Right renal pelvis (tissue), 4 donors: ENCODE results near the gene RITA1. TPM values are rescaled to one million over a fixed set of nuclear protein-coding genes. Genes with fewer than 3 reads are reported as not detected.
A peak's percentile ranks its signal among the peaks of the same experiment; 100 is the strongest.

Experiments used
- DNase-seq, 4 donors: peaks; one replicate each; pipeline ENCODE4 v3.0.0-alpha.2; 2013; ENCODE audit warnings: low read depth in 4 of 4, low spot score in 3 of 4, missing footprints in 1 of 4
- polyA plus RNA-seq, 4 donors: library from polyadenylated mRNA; unstranded; fragments of 120-200 nt; gene quantifications; one replicate each; pipeline ENCODE4 v1.2.1, GENCODE V29; 2013; ENCODE audit not compliant: insufficient read length in 4 of 4

The RITA1 gene
- polyA plus RNA-seq, 4 donors = 16.5 to 22.1 (median 17.3) TPM

GRCh38 chr12:113173081-113173698, 12.3 kb upstream of the RITA1 start:
- DNase-seq = no peak

GRCh38 chr12:113174461-113175384, 10.8 kb upstream of the RITA1 start:
- no peak for DNase-seq

GRCh38 chr12:113179023-113179422, 6.5 kb upstream of the RITA1 start:
- no peak for DNase-seq

- no peak for DNase-seq
Observed at GRCh38 chr12:113180333-113180732, 5.2 kb upstream of the RITA1 start.

- DNase-seq = no peak
Observed at GRCh38 chr12:113181975-113182374, 3.5 kb upstream of the RITA1 start.

- no peak for DNase-seq
Observed at GRCh38 chr12:113183030-113183589, 2.4 kb upstream of the RITA1 start.

GRCh38 chr12:113184098-113184899, 1.2 kb upstream of the RITA1 start:
- peak in 1 of 4 donors; percentile 53 for DNase-seq

- DNase-seq = peak; percentile 74 to 85 (median 78)
Observed at GRCh38 chr12:113184900-113185179, 681 bp upstream of the RITA1 start.

GRCh38 chr12:113186033-113186365, 478 bp downstream of the RITA1 start:
- no peak for DNase-seq

GRCh38 chr12:113186666-113187325, 1.3 kb downstream of the RITA1 start:
- DNase-seq = no peak

- no peak for DNase-seq
Observed at GRCh38 chr12:113189361-113189760, 3.8 kb downstream of the RITA1 start.

GRCh38 chr12:113190761-113191160, 5.2 kb downstream of the RITA1 start:
- DNase-seq = no peak

GRCh38 chr12:113191227-113191626, 5.7 kb downstream of the RITA1 start:
- DNase-seq = no peak

- DNase-seq = no peak
Observed at GRCh38 chr12:113194971-113195391, 9.5 kb downstream of the RITA1 start.

- no peak for DNase-seq
Observed at GRCh38 chr12:113195598-113195997, 10.1 kb downstream of the RITA1 start.

- DNase-seq = no peak
Observed at GRCh38 chr12:113196582-113196981, 11.1 kb downstream of the RITA1 start.

- peak in 2 of 4 donors; percentile 40 to 42 for DNase-seq
Observed at GRCh38 chr12:113196990-113197389, 11.5 kb downstream of the RITA1 start.

GRCh38 chr12:113197518-113198077, 12.1 kb downstream of the RITA1 start:
- DNase-seq = no peak

- no peak for DNase-seq
Observed at GRCh38 chr12:113198296-113198695, 12.8 kb downstream of the RITA1 start.
